ENCODE measurements around the gene KMO.

Gene KMO

GRCh38 chr1:241632987-241633386 is 100.8 kb downstream of the KMO start:
- no peaks in the 10 kb centered on the region for H3K27me3 ChIP-seq (replicated peaks in 2 of 5; ENCODE audit: control insufficient read depth in 4 of 5, insufficient read depth in 5 of 5, low read length in 4 of 5)
- H3K4me3 ChIP-seq (ENCODE audit: control insufficient read depth in 1 of 7, extremely low read depth in 1 of 7, insufficient read depth in 4 of 7, low read depth in 2 of 7, low read length in 6 of 7), result no peak overlapping the region
- ChIA-PET CTCF (interaction anchor here (3.0 kb wide), 1 partner anchor 22 kb away, joined by 13 read pairs; no protein-coding TSS in a partner anchor), POLR2A (no interaction called here)
- H3K4me1 ChIP-seq (ENCODE audit: control extremely low read depth in 1 of 4, control insufficient read depth in 4 of 4, insufficient read depth in 4 of 4, low read length in 3 of 4), result peaks cover 8 to 16% (median 12%) of the 10 kb centered on the region in 4 experiments
- no peaks in the 10 kb centered on the region for H3K9me3 ChIP-seq (ENCODE audit: control extremely low read depth in 1 of 5, control insufficient read depth in 4 of 5, insufficient read depth in 2 of 5, low read depth in 1 of 5, low read length in 4 of 5)
- no peak overlapping the region for H3K27ac ChIP-seq (ENCODE audit: insufficient read depth in 1 of 2, low read depth in 1 of 2, low read length in 2 of 2, poor library complexity in 1 of 2, severe bottlenecking in 2 of 2)
- WGBS (ENCODE audit: insufficient coverage), result no CpG with 5 or more reads among the region's 3 CpGs
- H3K36me3 ChIP-seq (ENCODE audit: control insufficient read depth in 4 of 4, insufficient read depth in 4 of 4, low read length in 3 of 4), result peaks cover 5 to 24% (median 16%) of the 10 kb centered on the region in 4 experiments
- no peak for DNase-seq

GRCh38 chr1:241635556-241636152 is 103.5 kb downstream of the KMO start:
- H3K4me1 ChIP-seq (ENCODE audit: control extremely low read depth in 1 of 4, control insufficient read depth in 4 of 4, insufficient read depth in 4 of 4, low read length in 3 of 4), result peaks cover 8 to 29% (median 19%) of the 10 kb centered on the region in 4 experiments
- ChIA-PET CTCF (interaction anchor here (1.9 kb wide), 1 partner anchor 8 kb away, joined by 4 read pairs; no protein-coding TSS in a partner anchor), POLR2A (no interaction called here)
- H3K27me3 ChIP-seq (replicated peaks in 2 of 5; ENCODE audit: control insufficient read depth in 4 of 5, insufficient read depth in 5 of 5, low read length in 4 of 5), result no peaks in the 10 kb centered on the region
- no CpG with 5 or more reads among the region's 4 CpGs for WGBS (ENCODE audit: insufficient coverage)
- H3K4me3 ChIP-seq (ENCODE audit: control insufficient read depth in 1 of 7, extremely low read depth in 1 of 7, insufficient read depth in 4 of 7, low read depth in 2 of 7, low read length in 6 of 7), result no peak overlapping the region
- no peak for DNase-seq
- no peak overlapping the region for H3K27ac ChIP-seq (ENCODE audit: insufficient read depth in 1 of 2, low read depth in 1 of 2, low read length in 2 of 2, poor library complexity in 1 of 2, severe bottlenecking in 2 of 2)
- H3K36me3 ChIP-seq (ENCODE audit: control insufficient read depth in 4 of 4, insufficient read depth in 4 of 4, low read length in 3 of 4), result peaks cover 5 to 24% (median 16%) of the 10 kb centered on the region in 4 experiments
- H3K9me3 ChIP-seq (ENCODE audit: control extremely low read depth in 1 of 5, control insufficient read depth in 4 of 5, insufficient read depth in 2 of 5, low read depth in 1 of 5, low read length in 4 of 5), result no peaks in the 10 kb centered on the region

GRCh38 chr1:241636291-241636690 is 104.1 kb downstream of the KMO start:
- CTCF ChIA-PET, result interaction anchor here (1.9 kb wide), 1 partner anchor 9 kb away, joined by 4 read pairs; no protein-coding TSS in a partner anchor
- WGBS (ENCODE audit: insufficient coverage), result 100% methylated on average over 1 of the region's 1 CpG

GRCh38 chr1:241637046-241637590 is 104.9 kb downstream of the KMO start:
- CTCF ChIA-PET, result interaction anchor here (1.0 to 1.9 kb wide), 3 partner anchors 9 to 26 kb away, joined by 3 to 4 read pairs (median 4); no protein-coding TSS in a partner anchor
- POLR2A ChIA-PET, result no interaction called here
- H3K27ac ChIP-seq (ENCODE audit: insufficient read depth in 1 of 2, low read depth in 1 of 2, low read length in 2 of 2, poor library complexity in 1 of 2, severe bottlenecking in 2 of 2), result no peak overlapping the region
- H3K36me3 ChIP-seq (ENCODE audit: control insufficient read depth in 4 of 4, insufficient read depth in 4 of 4, low read length in 3 of 4), result peaks cover 5 to 22% (median 15%) of the 10 kb centered on the region in 4 experiments
- peaks cover 0 to 3% (median 0%) of the 10 kb centered on the region in 5 experiments for H3K9me3 ChIP-seq (ENCODE audit: control extremely low read depth in 1 of 5, control insufficient read depth in 4 of 5, insufficient read depth in 2 of 5, low read depth in 1 of 5, low read length in 4 of 5)
- no peaks in the 10 kb centered on the region for H3K27me3 ChIP-seq (replicated peaks in 2 of 5; ENCODE audit: control insufficient read depth in 4 of 5, insufficient read depth in 5 of 5, low read length in 4 of 5)
- H3K4me1 ChIP-seq (ENCODE audit: control extremely low read depth in 1 of 4, control insufficient read depth in 4 of 4, insufficient read depth in 4 of 4, low read length in 3 of 4), result peaks cover 8 to 31% (median 19%) of the 10 kb centered on the region in 4 experiments
- peak overlapping the region in 1 of 7 experiments; percentile 99 for H3K4me3 ChIP-seq (ENCODE audit: control insufficient read depth in 1 of 7, extremely low read depth in 1 of 7, insufficient read depth in 4 of 7, low read depth in 2 of 7, low read length in 6 of 7)
- no peak for DNase-seq

More at GRCh38 chr1:241636291-241636690, 104.1 kb downstream of the KMO start:
- POLR2A ChIA-PET, result no interaction called here
- Histone ChIP-seq H3K27ac (ENCODE audit: insufficient read depth in 1 of 2, low read depth in 1 of 2, low read length in 2 of 2, poor library complexity in 1 of 2, severe bottlenecking in 2 of 2) (no peak overlapping the region), H3K36me3 (ENCODE audit: control insufficient read depth in 4 of 4, insufficient read depth in 4 of 4, low read length in 3 of 4) (peaks cover 5 to 24% (median 16%) of the 10 kb centered on the region in 4 experiments), H3K9me3 (ENCODE audit: control extremely low read depth in 1 of 5, control insufficient read depth in 4 of 5, insufficient read depth in 2 of 5, low read depth in 1 of 5, low read length in 4 of 5) (no peaks in the 10 kb centered on the region), H3K27me3 (replicated peaks in 2 of 5; ENCODE audit: control insufficient read depth in 4 of 5, insufficient read depth in 5 of 5, low read length in 4 of 5) (no peaks in the 10 kb centered on the region), H3K4me3 (ENCODE audit: control insufficient read depth in 1 of 7, extremely low read depth in 1 of 7, insufficient read depth in 4 of 7, low read depth in 2 of 7, low read length in 6 of 7) (no peak overlapping the region), H3K4me1 (ENCODE audit: control extremely low read depth in 1 of 4, control insufficient read depth in 4 of 4, insufficient read depth in 4 of 4, low read length in 3 of 4) (peaks cover 8 to 31% (median 19%) of the 10 kb centered on the region in 4 experiments)
- DNase-seq, result no peak

- Histone ChIP-seq H3K27ac (ENCODE audit: insufficient read depth in 1 of 2, low read depth in 1 of 2, low read length in 2 of 2, poor library complexity in 1 of 2, severe bottlenecking in 2 of 2) (no peak overlapping the region), H3K27me3 (replicated peaks in 2 of 5; ENCODE audit: control insufficient read depth in 4 of 5, insufficient read depth in 5 of 5, low read length in 4 of 5) (no peaks in the 10 kb centered on the region), H3K4me1 (ENCODE audit: control extremely low read depth in 1 of 4, control insufficient read depth in 4 of 4, insufficient read depth in 4 of 4, low read length in 3 of 4) (peaks cover 8 to 31% (median 19%) of the 10 kb centered on the region in 4 experiments), H3K36me3 (ENCODE audit: control insufficient read depth in 4 of 4, insufficient read depth in 4 of 4, low read length in 3 of 4) (peaks cover 5 to 19% (median 15%) of the 10 kb centered on the region in 4 experiments), H3K4me3 (ENCODE audit: control insufficient read depth in 1 of 7, extremely low read depth in 1 of 7, insufficient read depth in 4 of 7, low read depth in 2 of 7, low read length in 6 of 7) (peak overlapping the region in 2 of 7 experiments; percentile 88 to 99), H3K9me3 (ENCODE audit: control extremely low read depth in 1 of 5, control insufficient read depth in 4 of 5, insufficient read depth in 2 of 5, low read depth in 1 of 5, low read length in 4 of 5) (peaks cover 0 to 3% (median 0%) of the 10 kb centered on the region in 5 experiments)
- CTCF ChIA-PET, result interaction anchor here (1.0 to 1.5 kb wide), 2 partner anchors 9 to 27 kb away, joined by 3 to 4 read pairs; no protein-coding TSS in a partner anchor
- WGBS (ENCODE audit: insufficient coverage), result no CpG with 5 or more reads among the region's 4 CpGs
- POLR2A ChIA-PET, result no interaction called here
- peak in 2 of 3 donors; percentile 29 to 41 for DNase-seq
Observed at GRCh38 chr1:241637604-241638003, 105.4 kb downstream of the KMO start.

- peaks cover 5 to 19% (median 15%) of the 10 kb centered on the region in 4 experiments for H3K36me3 ChIP-seq (ENCODE audit: control insufficient read depth in 4 of 4, insufficient read depth in 4 of 4, low read length in 3 of 4)
- H3K4me1 ChIP-seq (ENCODE audit: control extremely low read depth in 1 of 4, control insufficient read depth in 4 of 4, insufficient read depth in 4 of 4, low read length in 3 of 4), result peaks cover 8 to 31% (median 19%) of the 10 kb centered on the region in 4 experiments
- H3K4me3 ChIP-seq (ENCODE audit: control insufficient read depth in 1 of 7, extremely low read depth in 1 of 7, insufficient read depth in 4 of 7, low read depth in 2 of 7, low read length in 6 of 7), result peak overlapping the region in 4 of 7 experiments; percentile 8 to 99 (median 91)
- CTCF ChIA-PET, result interaction anchor here (1.0 to 1.5 kb wide), 2 partner anchors 8 to 27 kb away, joined by 3 to 4 read pairs; no protein-coding TSS in a partner anchor
- 80% methylated on average over 2 of the region's 5 CpGs for WGBS (ENCODE audit: insufficient coverage)
- POLR2A ChIA-PET, result no interaction called here
- peak in 1 of 3 donors; percentile 10 for DNase-seq
- H3K27ac ChIP-seq (ENCODE audit: insufficient read depth in 1 of 2, low read depth in 1 of 2, low read length in 2 of 2, poor library complexity in 1 of 2, severe bottlenecking in 2 of 2), result peak overlapping the region in 1 of 2 experiments; percentile 84
- H3K27me3 ChIP-seq (replicated peaks in 2 of 5; ENCODE audit: control insufficient read depth in 4 of 5, insufficient read depth in 5 of 5, low read length in 4 of 5), result no peaks in the 10 kb centered on the region
- peaks cover 0 to 5% (median 0%) of the 10 kb centered on the region in 5 experiments for H3K9me3 ChIP-seq (ENCODE audit: control extremely low read depth in 1 of 5, control insufficient read depth in 4 of 5, insufficient read depth in 2 of 5, low read depth in 1 of 5, low read length in 4 of 5)
Observed at GRCh38 chr1:241638099-241638682, 106.0 kb downstream of the KMO start.
